ENCODE measurements around the gene MAFB.

GRCh38 chr20:40687384-40688128, 1.5 kb downstream of the MAFB start:
- TF ChIP-seq POLR2AphosphoS5 (IDR thresholded peaks at IDR 0.05) (peak in 2 of 3 donors; percentile 10 to 21), EP300 (IDR thresholded peaks at IDR 0.05) (no peak)
- TF ChIP-seq, protein P1, sequence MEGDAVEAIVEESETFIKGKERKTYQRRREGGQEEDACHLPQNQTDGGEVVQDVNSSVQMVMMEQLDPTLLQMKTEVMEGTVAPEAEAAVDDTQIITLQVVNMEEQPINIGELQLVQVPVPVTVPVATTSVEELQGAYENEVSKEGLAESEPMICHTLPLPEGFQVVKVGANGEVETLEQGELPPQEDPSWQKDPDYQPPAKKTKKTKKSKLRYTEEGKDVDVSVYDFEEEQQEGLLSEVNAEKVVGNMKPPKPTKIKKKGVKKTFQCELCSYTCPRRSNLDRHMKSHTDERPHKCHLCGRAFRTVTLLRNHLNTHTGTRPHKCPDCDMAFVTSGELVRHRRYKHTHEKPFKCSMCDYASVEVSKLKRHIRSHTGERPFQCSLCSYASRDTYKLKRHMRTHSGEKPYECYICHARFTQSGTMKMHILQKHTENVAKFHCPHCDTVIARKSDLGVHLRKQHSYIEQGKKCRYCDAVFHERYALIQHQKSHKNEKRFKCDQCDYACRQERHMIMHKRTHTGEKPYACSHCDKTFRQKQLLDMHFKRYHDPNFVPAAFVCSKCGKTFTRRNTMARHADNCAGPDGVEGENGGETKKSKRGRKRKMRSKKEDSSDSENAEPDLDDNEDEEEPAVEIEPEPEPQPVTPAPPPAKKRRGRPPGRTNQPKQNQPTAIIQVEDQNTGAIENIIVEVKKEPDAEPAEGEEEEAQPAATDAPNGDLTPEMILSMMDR (IDR thresholded peaks at IDR 0.05), result no peak
